ENCODE measurements around the gene UBE4A.

Gene UBE4A

DNA sequence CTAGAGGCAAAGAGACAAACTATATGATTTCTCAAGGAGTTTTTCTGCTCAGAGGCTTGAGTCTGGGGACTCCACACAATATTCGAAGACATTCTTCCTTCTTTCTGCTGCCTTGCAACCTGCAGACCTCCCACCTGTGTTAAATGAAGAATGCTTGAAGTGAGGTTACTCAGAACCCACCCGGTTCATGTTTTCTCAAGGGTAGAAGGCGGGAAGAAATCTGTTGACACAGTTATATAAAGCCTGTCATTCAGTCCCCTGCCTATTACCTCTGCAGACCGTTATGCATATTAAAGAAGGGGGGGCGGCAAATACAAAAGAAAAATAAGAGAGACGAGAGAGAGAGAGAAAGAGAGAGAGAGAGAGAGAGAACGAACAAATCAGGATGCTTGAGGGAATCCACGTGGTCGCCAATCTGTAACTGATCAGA, 74.7 kb downstream of the UBE4A start:
- FAIRE-seq = no peak
- TF ChIP-seq POLR2A (IDR thresholded peaks at IDR 0.05; ENCODE audit: low read depth, low read length) = no peak
- no peak for DNase-seq (ENCODE audit: insufficient read length, low spot score)

- DNase-seq (ENCODE audit: insufficient read length, low spot score) = no peak
- TF ChIP-seq POLR2A (IDR thresholded peaks at IDR 0.05; ENCODE audit: low read depth, low read length) = no peak
- FAIRE-seq = no peak
These were observed 75.3 kb downstream of the UBE4A start for GRCh38 chr11:118434553-118435289.

DNA sequence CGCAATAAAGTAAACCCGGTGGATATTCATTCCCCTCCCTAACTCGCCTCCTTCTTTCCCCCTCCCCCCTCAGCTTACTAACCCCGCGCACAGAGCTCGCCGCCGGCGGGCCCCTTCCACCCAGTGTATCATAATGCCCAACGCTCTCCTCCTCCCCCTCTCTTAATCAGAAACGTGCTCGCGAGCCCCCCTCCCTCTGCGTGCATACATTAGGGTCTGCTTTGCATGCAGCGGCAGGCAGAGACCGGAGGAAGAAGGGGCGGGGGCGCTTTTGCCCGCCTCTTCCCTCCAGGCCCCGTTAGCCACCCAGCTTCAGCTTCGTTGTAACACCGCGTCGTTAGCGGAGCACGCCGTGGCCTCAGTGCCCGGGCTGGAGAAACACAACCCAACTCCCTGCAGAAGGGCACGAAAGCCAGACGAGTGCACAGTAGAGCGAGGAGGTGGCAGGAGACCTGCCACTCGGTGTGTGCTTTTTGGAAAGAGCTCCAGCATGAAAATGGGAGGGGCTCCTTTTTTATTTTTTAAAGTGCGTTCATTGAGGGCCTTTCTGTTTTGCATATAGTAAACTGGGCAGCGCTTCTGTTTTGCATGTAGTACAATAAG, 76.0 kb downstream of the UBE4A start:
- FAIRE-seq = no peak
- TF ChIP-seq POLR2A (IDR thresholded peaks at IDR 0.05; ENCODE audit: low read depth, low read length) = 0 out of 2 replicates have a peak, but pooled peaks have one; percentile 30
- DNase-seq (ENCODE audit: insufficient read length, low spot score) = no peak

GRCh38 chr11:118435893-118436624, 76.7 kb downstream of the UBE4A start, which contains the start of gene KMT2A:
KMT2A (plus strand) TSS chr11:118436492; CDS start chr11:118436513, 21 bp downstream.
- no peak for FAIRE-seq
- DNase-seq (ENCODE audit: insufficient read length, low spot score) = peak; percentile 75
- peak; percentile 56 for TF ChIP-seq POLR2A (IDR thresholded peaks at IDR 0.05; ENCODE audit: low read depth, low read length)

- FAIRE-seq (no peak), DNase-seq (ENCODE audit: insufficient read length, low spot score) (no peak)
- no peak for TF ChIP-seq POLR2A (IDR thresholded peaks at IDR 0.05; ENCODE audit: low read depth, low read length)
These were observed 77.3 kb downstream of the UBE4A start for GRCh38 chr11:118436639-118437207.

DNA sequence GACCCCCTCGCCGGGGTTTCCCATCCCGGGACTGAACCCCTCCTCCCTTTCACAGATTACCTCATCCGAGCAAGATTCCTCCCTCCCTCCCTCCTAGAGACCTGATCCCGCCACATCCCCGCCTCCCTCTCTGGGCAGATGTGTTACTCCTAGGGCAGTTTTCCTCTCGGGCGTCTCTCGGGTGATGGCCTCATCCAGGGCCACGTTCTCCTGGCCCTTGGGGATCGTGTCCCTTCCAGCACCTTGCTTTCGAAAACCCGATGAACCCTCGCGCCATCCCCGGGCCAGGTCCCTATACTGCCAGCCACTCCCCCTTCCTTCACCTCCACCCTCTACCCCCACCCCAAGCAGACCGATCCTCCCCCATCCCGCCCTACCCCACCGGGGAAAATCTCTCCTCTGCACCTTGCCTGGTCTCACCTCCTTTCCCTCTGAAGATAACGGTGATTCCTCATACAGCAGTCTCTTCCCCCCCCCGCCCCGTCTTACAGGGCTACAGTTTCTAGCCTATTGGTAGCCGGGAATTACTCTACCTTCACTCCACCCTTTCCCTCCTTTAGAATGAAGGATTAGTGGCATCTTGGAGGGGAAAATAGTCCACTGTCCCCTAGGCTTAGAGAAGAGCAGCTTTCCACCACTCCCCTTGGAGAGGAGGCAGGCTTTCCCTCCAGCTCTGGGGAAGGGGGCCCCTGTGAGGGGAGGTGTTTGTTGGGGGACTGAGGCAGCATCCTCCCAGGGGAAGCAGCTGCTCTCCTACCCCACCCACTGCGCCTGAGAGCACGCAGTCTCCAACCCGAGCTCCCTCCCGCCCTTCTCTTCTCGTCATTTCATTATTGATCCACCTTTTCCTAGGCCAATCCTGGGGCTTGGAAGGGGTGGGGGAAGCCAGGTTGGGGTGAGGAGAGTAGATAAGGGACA, 78.1 kb downstream of the UBE4A start:
- no peak for TF ChIP-seq POLR2A (IDR thresholded peaks at IDR 0.05; ENCODE audit: low read depth, low read length)
- no peak for FAIRE-seq
- no peak for DNase-seq (ENCODE audit: insufficient read length, low spot score)

DNA sequence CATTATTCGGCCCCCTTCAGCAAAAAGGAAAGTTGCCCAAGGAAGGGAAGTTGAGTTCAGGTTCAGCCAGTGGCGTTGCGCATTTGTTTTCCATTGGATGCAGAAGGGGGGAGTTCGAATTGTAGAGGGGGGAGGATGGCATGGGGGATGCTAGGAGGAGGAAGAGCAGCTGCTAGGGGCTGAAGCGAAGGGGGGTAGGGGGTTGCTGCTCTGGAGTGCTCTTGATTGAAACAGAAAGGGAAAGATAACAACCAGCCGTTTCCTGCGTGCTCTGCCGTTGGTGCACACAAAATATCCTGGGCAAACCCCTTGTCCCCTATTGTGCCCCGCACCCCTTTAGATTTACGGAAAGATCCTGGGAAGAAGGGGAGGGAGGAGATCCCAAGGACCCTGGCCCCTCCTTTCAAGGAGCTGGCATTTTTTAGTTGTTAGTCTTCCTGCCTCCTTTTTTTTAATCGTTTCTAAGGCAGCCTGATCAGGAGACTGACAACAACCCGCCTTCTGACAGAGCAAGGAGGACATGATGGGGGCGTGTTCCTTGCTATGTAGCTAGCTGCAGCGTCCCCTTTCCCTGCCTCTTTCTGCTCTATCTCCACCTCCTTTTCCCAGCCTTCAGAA, 79.0 kb downstream of the UBE4A start:
- peak; percentile 37 for DNase-seq (ENCODE audit: insufficient read length, low spot score)
- no peak for TF ChIP-seq POLR2A (IDR thresholded peaks at IDR 0.05; ENCODE audit: low read depth, low read length)
- FAIRE-seq = peak; percentile 69

DNA sequence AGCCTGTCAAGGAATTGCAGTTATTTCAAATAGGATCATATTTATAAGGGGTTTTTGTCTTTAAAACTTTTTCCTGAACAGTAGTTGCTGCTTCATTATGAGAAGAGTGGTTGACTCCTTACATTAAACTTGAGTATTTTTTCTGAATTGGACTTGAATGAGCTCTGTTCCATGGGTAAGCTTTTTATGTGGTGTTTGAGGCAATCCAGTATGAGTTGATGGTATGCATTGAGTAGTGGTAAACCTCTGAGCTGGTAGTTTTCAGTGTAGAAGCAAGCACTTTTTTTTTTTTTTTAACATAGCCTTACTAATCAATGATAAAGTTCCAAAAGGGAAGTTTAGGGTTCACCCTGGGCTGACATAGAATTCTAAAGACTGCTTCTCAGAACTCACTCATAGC, 80.2 kb downstream of the UBE4A start:
- FAIRE-seq (no peak), DNase-seq (ENCODE audit: insufficient read length, low spot score) (no peak)
- no peak for TF ChIP-seq POLR2A (IDR thresholded peaks at IDR 0.05; ENCODE audit: low read depth, low read length)

DNA sequence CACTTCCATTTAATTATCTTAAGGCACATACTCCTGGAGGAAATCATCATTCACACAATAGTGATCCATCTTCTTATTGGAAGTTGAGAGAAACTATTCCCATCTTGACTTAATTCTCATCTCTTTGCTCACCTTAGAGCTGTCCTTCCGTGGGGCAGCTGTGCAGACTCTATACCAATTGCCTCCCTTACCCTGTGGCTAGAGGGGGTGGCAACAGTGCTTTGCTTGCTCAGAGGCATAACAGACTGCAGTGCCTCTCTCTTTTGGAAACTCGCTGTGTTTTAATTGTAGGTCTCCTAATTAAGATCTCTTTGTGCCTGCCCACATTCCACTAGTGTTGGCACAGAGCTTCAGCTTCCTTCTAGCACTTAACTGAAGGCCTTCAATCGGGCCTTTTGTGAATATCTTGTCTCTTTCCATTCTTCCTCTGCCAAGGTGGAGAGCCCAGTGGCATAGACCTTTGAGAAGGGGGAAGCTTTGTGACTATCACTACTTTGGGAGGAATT, 82.4 kb downstream of the UBE4A start:
- no peak for FAIRE-seq
- DNase-seq (ENCODE audit: insufficient read length, low spot score) = no peak
- TF ChIP-seq POLR2A (IDR thresholded peaks at IDR 0.05; ENCODE audit: low read depth, low read length) = no peak

GRCh38 chr11:118442301-118442700, 82.9 kb downstream of the UBE4A start:
- DNase-seq (ENCODE audit: insufficient read length, low spot score) (no peak), FAIRE-seq (no peak)
- no peak for TF ChIP-seq POLR2A (IDR thresholded peaks at IDR 0.05; ENCODE audit: low read depth, low read length)

DNA sequence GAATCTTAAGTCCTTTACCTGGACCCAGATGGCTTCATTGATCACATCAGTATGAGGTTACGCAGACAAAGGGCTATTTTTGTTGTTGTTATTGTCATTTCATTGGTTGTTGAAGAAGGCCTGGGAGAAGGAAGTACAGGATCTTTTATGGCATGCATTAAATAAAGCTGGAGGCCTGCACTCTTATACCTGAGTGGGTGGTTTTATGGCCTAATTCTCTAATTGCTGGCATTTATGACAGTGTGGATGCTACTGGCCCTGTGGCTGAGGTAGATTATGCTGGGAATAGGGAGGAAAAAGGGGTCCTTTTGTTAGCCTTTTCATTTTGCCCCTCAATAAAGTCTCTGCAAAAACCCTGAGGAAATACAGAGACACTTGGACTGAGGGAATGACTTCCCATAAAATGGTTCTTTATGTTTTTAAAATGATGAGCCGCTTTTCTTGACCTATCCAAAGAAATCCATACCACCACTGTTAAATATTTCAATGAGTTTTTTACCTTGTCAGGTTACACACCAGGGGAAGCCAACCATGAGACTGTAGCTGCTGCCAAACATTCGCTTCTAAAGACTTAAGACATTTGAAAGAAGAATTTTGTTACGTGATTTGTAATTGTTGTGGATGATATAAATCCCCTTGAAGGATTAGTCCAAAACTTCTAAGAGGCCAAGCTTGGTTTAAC, 83.6 kb downstream of the UBE4A start:
- DNase-seq (ENCODE audit: insufficient read length, low spot score) = no peak
- no peak for FAIRE-seq
- TF ChIP-seq POLR2A (IDR thresholded peaks at IDR 0.05; ENCODE audit: low read depth, low read length) = no peak

GRCh38 chr11:118443590-118444218, 84.3 kb downstream of the UBE4A start:
- DNase-seq (ENCODE audit: insufficient read length, low spot score) = no peak
- no peak for FAIRE-seq
- no peak for TF ChIP-seq POLR2A (IDR thresholded peaks at IDR 0.05; ENCODE audit: low read depth, low read length)
